Hematopoietic multipotent progenitor cell treated with erythropoietin and hydrocortisone succinate and interleukin-3 and kit ligand, for 4 days (in vitro differentiated cells): ENCODE measurements around the gene CFDP1.
"Not testable (repeated sequence)": the region's sequence is repeated elsewhere in the genome, so short reads cannot be mapped to it uniquely, and the experiment has no call there.

Experiments used
- DNase-seq: peaks from one replicate; pipeline ENCODE4 v3.0.0-alpha.2; 2015

The CFDP1 gene

GRCh38 chr16:75458439-75458838 lies 25.1 kb upstream of the CFDP1 start:
- DNase-seq = no peak

- DNase-seq = no peak
These were observed 24.7 kb upstream of the CFDP1 start for GRCh38 chr16:75458029-75458428.

GRCh38 chr16:75457485-75458021 lies 24.2 kb upstream of the CFDP1 start:
- no peak for DNase-seq

GRCh38 chr16:75456971-75457370 lies 23.7 kb upstream of the CFDP1 start:
- no peak for DNase-seq

- not testable (repeated sequence) for DNase-seq
These were observed 23.2 kb upstream of the CFDP1 start for GRCh38 chr16:75456486-75456885.

- DNase-seq = no peak
These were observed 22.4 kb upstream of the CFDP1 start for GRCh38 chr16:75455677-75456076.

GRCh38 chr16:75452464-75453190 lies 19.3 kb upstream of the CFDP1 start:
- peak; percentile 86 for DNase-seq

GRCh38 chr16:75446416-75446815 lies 13.1 kb upstream of the CFDP1 start:
- no peak for DNase-seq

GRCh38 chr16:75445298-75445697 lies 12.0 kb upstream of the CFDP1 start:
- DNase-seq = no peak

GRCh38 chr16:75443298-75443697 lies 10.0 kb upstream of the CFDP1 start:
- DNase-seq = no peak

GRCh38 chr16:75433732-75434413 lies 570 bp upstream of the CFDP1 start:
- DNase-seq = peak; percentile 93

- DNase-seq = no peak
These were observed 3.5 kb downstream of the CFDP1 start for GRCh38 chr16:75429621-75430403.

- not testable (repeated sequence) for DNase-seq
These were observed 6.8 kb downstream of the CFDP1 start for GRCh38 chr16:75426524-75426923.

- not testable (repeated sequence) for DNase-seq
These were observed 9.1 kb downstream of the CFDP1 start for GRCh38 chr16:75424105-75424762.

- no peak for DNase-seq
These were observed 9.6 kb downstream of the CFDP1 start for GRCh38 chr16:75423723-75424104.

- peak; percentile 19 for DNase-seq
These were observed 11.5 kb downstream of the CFDP1 start for GRCh38 chr16:75421820-75422126.

GRCh38 chr16:75420987-75421819 lies 12.1 kb downstream of the CFDP1 start:
- DNase-seq = peak; percentile 63

GRCh38 chr16:75416904-75417565 lies 16.3 kb downstream of the CFDP1 start:
- no peak for DNase-seq

GRCh38 chr16:75415169-75415905 lies 18.0 kb downstream of the CFDP1 start:
- DNase-seq = no peak

GRCh38 chr16:75413951-75414350 lies 19.4 kb downstream of the CFDP1 start:
- DNase-seq = no peak

- DNase-seq = no peak
These were observed 26.4 kb downstream of the CFDP1 start for GRCh38 chr16:75406943-75407342.
